Adipose tissue (tissue), 3 donors: ENCODE data around the gene RPP25L. TPM values are rescaled to one million over a fixed set of nuclear protein-coding genes. Genes with fewer than 3 reads are reported as not detected.

Source experiments
- H3K27ac ChIP-seq: one replicate; pipeline ENCODE4 v1.5.1; 2013; ENCODE audit warnings: low read depth, low read length
- WGBS, 3 donors: extraction: QIAGEN DNeasy Blood & Tissue Kit; methylation state at CpG; one replicate each; pipeline ENCODE4 v1.1.7; 2013; 5-methylcytosine and 5-hydroxymethylcytosine counted together
- polyA plus RNA-seq, 3 donors: library from polyadenylated mRNA; stranded (reverse); fragments of 200-250 nt; gene quantifications; one replicate each; pipeline ENCODE4 v1.2.3, GENCODE V29; 2013
- donor health status: healthy with polysubstance abuse.
- donor health status: Bipolar disorder and iron deficiency.
- donor health status: healthy.

The RPP25L gene
- polyA plus RNA-seq, 3 donors = 25.6 to 31.9 (median 28.2) TPM

- no peak overlapping the region for H3K27ac ChIP-seq
- WGBS, 3 donors = 11% methylated on average over 58 to 63 of the region's 63 CpGs
Measured at GRCh38 chr9:34623374-34624235, 11.7 kb upstream of the RPP25L start.

GRCh38 chr9:34620061-34620994 is 8.4 kb upstream of the RPP25L start, which contains the start of gene DCTN3:
TSS of gene DCTN3 (minus strand) at chr9:34620495. CDS start at chr9:34620464, 31 bp downstream.
- 4% methylated on average over 43 of the region's 43 CpGs for WGBS, 3 donors
- H3K27ac ChIP-seq = no peak within 1 kb of the TSS

- no peak overlapping the region for H3K27ac ChIP-seq
Measured at GRCh38 chr9:34615132-34615531, 3.2 kb upstream of the RPP25L start.

GRCh38 chr9:34612788-34613390 is 992 bp upstream of the RPP25L start:
- WGBS, 3 donors = 1% methylated on average over 15 of the region's 15 CpGs
- no peak overlapping the region for H3K27ac ChIP-seq

More at GRCh38 chr9:34615132-34615531, 3.2 kb upstream of the RPP25L start:
- WGBS, 3 donors = 93 to 100% (median 94%) methylated on average over 2 of the region's 2 CpGs

- WGBS, 3 donors = 57 to 70% (median 61%) methylated on average over 10 of the region's 10 CpGs
- H3K27ac ChIP-seq = no peak overlapping the region
Measured at GRCh38 chr9:34611251-34611810, 566 bp downstream of the RPP25L start.

GRCh38 chr9:34610434-34611206 is 1.3 kb downstream of the RPP25L start:
- no peak overlapping the region for H3K27ac ChIP-seq
- 90 to 95% (median 94%) methylated on average over 20 of the region's 20 CpGs for WGBS, 3 donors

- 48 to 60% (median 53%) methylated on average over 2 of the region's 2 CpGs for WGBS, 3 donors
Measured at GRCh38 chr9:34607331-34607730, 4.6 kb downstream of the RPP25L start.

GRCh38 chr9:34606905-34607304 is 5.0 kb downstream of the RPP25L start:
- no peak overlapping the region for H3K27ac ChIP-seq
- 83 to 88% (median 87%) methylated on average over 3 of the region's 3 CpGs for WGBS, 3 donors

More at GRCh38 chr9:34607331-34607730, 4.6 kb downstream of the RPP25L start:
- no peak overlapping the region for H3K27ac ChIP-seq

GRCh38 chr9:34606190-34606589 is 5.7 kb downstream of the RPP25L start:
- H3K27ac ChIP-seq = no peak overlapping the region

GRCh38 chr9:34603610-34604231 is 8.2 kb downstream of the RPP25L start:
- no peak overlapping the region for H3K27ac ChIP-seq
- WGBS, 3 donors = 54 to 61% (median 55%) methylated on average over 4 of the region's 4 CpGs

GRCh38 chr9:34601937-34602573 is 9.8 kb downstream of the RPP25L start:
- H3K27ac ChIP-seq = no peak overlapping the region
- WGBS, 3 donors = 63 to 87% (median 84%) methylated on average over 6 of the region's 6 CpGs

- WGBS, 3 donors = 13 to 36% (median 15%) methylated on average over 1 of the region's 1 CpG
- no peak overlapping the region for H3K27ac ChIP-seq
Measured at GRCh38 chr9:34600908-34601307, 11.0 kb downstream of the RPP25L start.

- no peak overlapping the region for H3K27ac ChIP-seq
- 32 to 56% (median 45%) methylated on average over 1 of the region's 1 CpG for WGBS, 3 donors
Measured at GRCh38 chr9:34599546-34599945, 12.4 kb downstream of the RPP25L start.

GRCh38 chr9:34594177-34594576 is 17.7 kb downstream of the RPP25L start:
- WGBS, 3 donors = 50 to 71% (median 63%) methylated on average over 9 of the region's 9 CpGs

GRCh38 chr9:34592895-34593601 is 18.8 kb downstream of the RPP25L start:
- WGBS, 3 donors = 5 to 15% (median 7%) methylated on average over 20 to 26 of the region's 26 CpGs
- no peak overlapping the region for H3K27ac ChIP-seq

More at GRCh38 chr9:34594177-34594576, 17.7 kb downstream of the RPP25L start:
- H3K27ac ChIP-seq = no peak overlapping the region
